Measurements from ENCODE around the gene METTL26. TPM values are rescaled to one million over a fixed set of nuclear protein-coding genes. Genes with fewer than 3 reads are reported as not detected.

METTL26 gene
- polyA plus RNA-seq, 2 of the 4 experiments (the other 2 are of a cell fraction): 47.2 to 78.3 TPM

DNA sequence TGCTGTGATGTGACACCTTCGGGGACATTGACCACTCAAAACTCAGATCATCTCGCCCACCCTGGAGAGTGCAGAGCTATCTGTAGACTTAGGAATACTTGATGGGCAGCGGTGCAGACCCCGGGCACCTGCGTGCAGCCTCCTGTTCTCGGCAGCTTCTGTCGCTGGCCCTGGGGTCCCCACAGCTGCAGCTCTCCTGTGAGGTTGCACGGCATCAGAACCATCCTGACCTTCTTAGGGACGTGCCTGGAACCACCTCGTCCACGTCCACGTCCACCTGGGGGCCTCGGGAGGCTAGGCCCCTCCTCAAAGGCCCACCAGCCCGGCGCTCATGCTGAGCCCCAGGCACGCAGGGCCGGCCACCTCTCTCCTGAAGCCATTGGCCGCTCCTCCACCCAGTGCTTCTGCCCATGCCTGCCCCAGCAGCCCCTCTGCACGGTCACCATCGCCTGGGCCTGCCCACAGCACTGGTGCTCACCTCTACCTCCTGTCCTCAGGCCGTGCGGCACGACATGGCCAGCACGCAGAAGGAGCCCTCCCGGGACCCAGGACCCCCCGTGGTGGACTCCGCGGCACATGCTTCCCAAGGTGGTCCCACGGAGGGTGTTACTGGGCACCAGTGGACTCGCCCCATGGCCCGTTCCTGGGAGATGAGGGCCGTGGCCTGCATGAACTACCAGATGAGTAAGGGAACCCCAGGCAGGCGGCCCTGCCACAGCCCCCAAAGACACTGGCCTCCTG, 7.6 kb downstream of the METTL26 start:
- CTCF ChIA-PET: interaction anchor here (1.2 to 2.3 kb wide), 4 partner anchors 19 to 49 kb away, joined by 3 to 6 read pairs (median 5); no protein-coding TSS in a partner anchor
- 89% methylated on average over 17 of the region's 33 CpGs for WGBS (ENCODE audit: missing lambda C conversion rate)
- no peak for FAIRE-seq
- ATAC-seq: no peak
- H3K4me3 ChIP-seq: no peak overlapping the region
- no peak overlapping the region for H3K4me2 ChIP-seq
- no peak for DNase-seq (ENCODE audit: low read depth in 1 of 2, low spot score in 1 of 2)
- peak overlapping the region in 1 of 2 experiments; percentile 87; a peak in 1 of 6 replicates for H3K27ac ChIP-seq
- TF ChIP-seq EHF (CRISPR knock-in tag; IDR thresholded peaks at IDR 0.05) (no peak), NPAS2 (CRISPR knock-in tag; IDR thresholded peaks at IDR 0.05; ENCODE audit: borderline replicate concordance) (no peak), KDM1A (IDR thresholded peaks at IDR 0.05; ENCODE audit: low read depth) (no peak)
- TF ChIP-seq, protein P1, sequence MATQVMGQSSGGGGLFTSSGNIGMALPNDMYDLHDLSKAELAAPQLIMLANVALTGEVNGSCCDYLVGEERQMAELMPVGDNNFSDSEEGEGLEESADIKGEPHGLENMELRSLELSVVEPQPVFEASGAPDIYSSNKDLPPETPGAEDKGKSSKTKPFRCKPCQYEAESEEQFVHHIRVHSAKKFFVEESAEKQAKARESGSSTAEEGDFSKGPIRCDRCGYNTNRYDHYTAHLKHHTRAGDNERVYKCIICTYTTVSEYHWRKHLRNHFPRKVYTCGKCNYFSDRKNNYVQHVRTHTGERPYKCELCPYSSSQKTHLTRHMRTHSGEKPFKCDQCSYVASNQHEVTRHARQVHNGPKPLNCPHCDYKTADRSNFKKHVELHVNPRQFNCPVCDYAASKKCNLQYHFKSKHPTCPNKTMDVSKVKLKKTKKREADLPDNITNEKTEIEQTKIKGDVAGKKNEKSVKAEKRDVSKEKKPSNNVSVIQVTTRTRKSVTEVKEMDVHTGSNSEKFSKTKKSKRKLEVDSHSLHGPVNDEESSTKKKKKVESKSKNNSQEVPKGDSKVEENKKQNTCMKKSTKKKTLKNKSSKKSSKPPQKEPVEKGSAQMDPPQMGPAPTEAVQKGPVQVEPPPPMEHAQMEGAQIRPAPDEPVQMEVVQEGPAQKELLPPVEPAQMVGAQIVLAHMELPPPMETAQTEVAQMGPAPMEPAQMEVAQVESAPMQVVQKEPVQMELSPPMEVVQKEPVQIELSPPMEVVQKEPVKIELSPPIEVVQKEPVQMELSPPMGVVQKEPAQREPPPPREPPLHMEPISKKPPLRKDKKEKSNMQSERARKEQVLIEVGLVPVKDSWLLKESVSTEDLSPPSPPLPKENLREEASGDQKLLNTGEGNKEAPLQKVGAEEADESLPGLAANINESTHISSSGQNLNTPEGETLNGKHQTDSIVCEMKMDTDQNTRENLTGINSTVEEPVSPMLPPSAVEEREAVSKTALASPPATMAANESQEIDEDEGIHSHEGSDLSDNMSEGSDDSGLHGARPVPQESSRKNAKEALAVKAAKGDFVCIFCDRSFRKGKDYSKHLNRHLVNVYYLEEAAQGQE (IDR thresholded peaks at IDR 0.05): no peak
- TF ChIP-seq, protein P2, sequence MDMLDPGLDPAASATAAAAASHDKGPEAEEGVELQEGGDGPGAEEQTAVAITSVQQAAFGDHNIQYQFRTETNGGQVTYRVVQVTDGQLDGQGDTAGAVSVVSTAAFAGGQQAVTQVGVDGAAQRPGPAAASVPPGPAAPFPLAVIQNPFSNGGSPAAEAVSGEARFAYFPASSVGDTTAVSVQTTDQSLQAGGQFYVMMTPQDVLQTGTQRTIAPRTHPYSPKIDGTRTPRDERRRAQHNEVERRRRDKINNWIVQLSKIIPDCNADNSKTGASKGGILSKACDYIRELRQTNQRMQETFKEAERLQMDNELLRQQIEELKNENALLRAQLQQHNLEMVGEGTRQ (IDR thresholded peaks at IDR 0.05): no peak
- no peaks in the 10 kb centered on the region for H3K9me3 ChIP-seq
- POLR2A ChIA-PET: interaction anchor here (1.7 kb wide), 1 partner anchor 8 kb away, joined by 11 read pairs; the partner anchor contains the start of gene METTL26
- peaks cover 43% of the 10 kb centered on the region for H3K4me1 ChIP-seq

DNA sequence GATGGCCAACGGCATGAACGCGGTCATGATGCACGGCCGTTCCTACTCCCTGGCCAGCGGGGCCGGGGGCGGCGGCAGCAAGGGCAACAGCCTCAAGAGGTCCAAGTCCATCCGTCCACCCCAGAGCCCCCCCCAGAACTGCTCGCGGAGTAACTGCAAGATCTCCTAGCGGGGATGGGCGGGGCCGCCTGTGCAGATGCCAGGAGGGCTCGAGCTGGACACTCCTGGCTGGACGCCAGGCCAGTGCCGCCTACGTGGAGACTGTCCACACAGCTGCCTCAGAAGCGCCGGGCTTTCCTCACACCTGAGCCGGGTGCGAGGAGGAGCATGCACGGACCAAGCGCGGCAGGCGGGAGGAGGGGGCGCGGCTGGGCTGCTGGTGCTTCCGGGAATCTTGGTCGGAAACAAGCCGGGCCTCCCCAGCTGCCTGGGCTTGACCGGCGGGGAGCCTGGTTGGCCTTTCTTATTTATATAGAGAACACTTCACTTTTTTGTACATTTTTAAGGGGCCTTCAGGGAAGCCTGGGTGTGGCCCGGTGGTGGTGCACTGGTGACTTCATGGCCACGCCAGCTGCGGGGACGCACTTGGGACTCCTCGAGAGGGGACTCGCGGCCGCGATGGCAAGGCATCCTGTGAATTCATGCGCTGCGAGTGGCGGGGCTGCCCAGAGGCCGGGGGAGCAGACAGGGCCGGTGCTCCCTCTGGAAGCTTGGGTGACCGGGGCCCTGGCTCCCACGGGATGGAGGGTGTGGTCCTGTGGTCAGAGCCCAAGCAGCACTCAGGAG, 8.5 kb downstream of the METTL26 start:
- peak overlapping the region; percentile 15; the same call in 1 of the 3 replicates for H3K4me3 ChIP-seq
- POLR2A ChIA-PET: interaction anchor here (1.2 to 1.7 kb wide), 3 partner anchors 9 to 53 kb away, joined by 3 to 11 read pairs (median 4); partner anchors contain the start of genes METTL26, RAB40C and STUB1
- peak overlapping the region; percentile 70 for H3K4me2 ChIP-seq
- peak; percentile 14 to 48 for ATAC-seq
- FAIRE-seq: no peak
- peaks cover 47% of the 10 kb centered on the region for H3K4me1 ChIP-seq
- DNase-seq (ENCODE audit: low read depth in 1 of 2, low spot score in 1 of 2): peak in 1 of 2 experiments; percentile 68
- CTCF ChIA-PET: interaction anchor here (0.6 to 2.3 kb wide), 7 partner anchors 9 to 69 kb away, joined by 3 to 6 read pairs (median 3); partner anchors contain the start of gene METTL26
- H3K9me3 ChIP-seq: no peaks in the 10 kb centered on the region
- TF ChIP-seq HDAC2 (IDR thresholded peaks at IDR 0.05) (no peak), GATA3 (IDR thresholded peaks at IDR 0.05; ENCODE audit: borderline replicate concordance) (no peak)
- TF ChIP-seq, protein P3, sequence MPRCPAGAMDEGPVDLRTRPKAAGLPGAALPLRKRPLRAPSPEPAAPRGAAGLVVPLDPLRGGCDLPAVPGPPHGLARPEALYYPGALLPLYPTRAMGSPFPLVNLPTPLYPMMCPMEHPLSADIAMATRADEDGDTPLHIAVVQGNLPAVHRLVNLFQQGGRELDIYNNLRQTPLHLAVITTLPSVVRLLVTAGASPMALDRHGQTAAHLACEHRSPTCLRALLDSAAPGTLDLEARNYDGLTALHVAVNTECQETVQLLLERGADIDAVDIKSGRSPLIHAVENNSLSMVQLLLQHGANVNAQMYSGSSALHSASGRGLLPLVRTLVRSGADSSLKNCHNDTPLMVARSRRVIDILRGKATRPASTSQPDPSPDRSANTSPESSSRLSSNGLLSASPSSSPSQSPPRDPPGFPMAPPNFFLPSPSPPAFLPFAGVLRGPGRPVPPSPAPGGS (IDR thresholded peaks at IDR 0.05): no peak
- TF ChIP-seq, protein P4, sequence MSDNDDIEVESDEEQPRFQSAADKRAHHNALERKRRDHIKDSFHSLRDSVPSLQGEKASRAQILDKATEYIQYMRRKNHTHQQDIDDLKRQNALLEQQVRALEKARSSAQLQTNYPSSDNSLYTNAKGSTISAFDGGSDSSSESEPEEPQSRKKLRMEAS (IDR thresholded peaks at IDR 0.05): peak; percentile 62
- TF ChIP-seq, protein P5, sequence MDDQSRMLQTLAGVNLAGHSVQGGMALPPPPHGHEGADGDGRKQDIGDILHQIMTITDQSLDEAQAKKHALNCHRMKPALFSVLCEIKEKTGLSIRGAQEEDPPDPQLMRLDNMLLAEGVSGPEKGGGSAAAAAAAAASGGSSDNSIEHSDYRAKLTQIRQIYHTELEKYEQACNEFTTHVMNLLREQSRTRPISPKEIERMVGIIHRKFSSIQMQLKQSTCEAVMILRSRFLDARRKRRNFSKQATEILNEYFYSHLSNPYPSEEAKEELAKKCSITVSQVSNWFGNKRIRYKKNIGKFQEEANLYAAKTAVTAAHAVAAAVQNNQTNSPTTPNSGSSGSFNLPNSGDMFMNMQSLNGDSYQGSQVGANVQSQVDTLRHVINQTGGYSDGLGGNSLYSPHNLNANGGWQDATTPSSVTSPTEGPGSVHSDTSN (IDR thresholded peaks at IDR 0.05): 0 out of 2 replicates have a peak, but pooled peaks have one; percentile 48
- TF ChIP-seq, protein P6, sequence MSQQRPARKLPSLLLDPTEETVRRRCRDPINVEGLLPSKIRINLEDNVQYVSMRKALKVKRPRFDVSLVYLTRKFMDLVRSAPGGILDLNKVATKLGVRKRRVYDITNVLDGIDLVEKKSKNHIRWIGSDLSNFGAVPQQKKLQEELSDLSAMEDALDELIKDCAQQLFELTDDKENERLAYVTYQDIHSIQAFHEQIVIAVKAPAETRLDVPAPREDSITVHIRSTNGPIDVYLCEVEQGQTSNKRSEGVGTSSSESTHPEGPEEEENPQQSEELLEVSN (IDR thresholded peaks at IDR 0.05; ENCODE audit: borderline replicate concordance, low read depth): peak; percentile 79; the same call in 1 of the 2 replicates
- 70% methylated on average over 9 of the region's 50 CpGs for WGBS (ENCODE audit: missing lambda C conversion rate)
- peak overlapping the region; percentile 63 to 87 for H3K27ac ChIP-seq

Data from A549 (cell line).